ENCODE data around the gene FBXO41. TPM values are rescaled to one million over a fixed set of nuclear protein-coding genes. Genes with fewer than 3 reads are reported as not detected.
"Not testable (repeated sequence)": the region's sequence is repeated elsewhere in the genome, so short reads cannot be mapped to it uniquely, and the experiment has no call there.

The FBXO41 gene
- total RNA-seq, 1 donor from 2014 or later: 0.34 TPM

GRCh38 chr2:73286134-73286655 lies 1.9 kb upstream of the FBXO41 start:
- no peak for DNase-seq

GRCh38 chr2:73285159-73285739 lies 971 bp upstream of the FBXO41 start:
- no peak for DNase-seq

- no peak for DNase-seq
Observed at GRCh38 chr2:73283545-73284295, 558 bp downstream of the FBXO41 start.

- DNase-seq: no peak
Observed at GRCh38 chr2:73282924-73283544, 1.2 kb downstream of the FBXO41 start.

- no peak for DNase-seq
Observed at GRCh38 chr2:73281244-73281643, 3.0 kb downstream of the FBXO41 start.

- DNase-seq: no peak
Observed at GRCh38 chr2:73279852-73280251, 4.4 kb downstream of the FBXO41 start.

- DNase-seq: no peak
Observed at GRCh38 chr2:73272270-73272669, 12.0 kb downstream of the FBXO41 start.

- DNase-seq: no peak
Observed at GRCh38 chr2:73269686-73270465, 14.4 kb downstream of the FBXO41 start.

GRCh38 chr2:73268830-73269685 lies 15.2 kb downstream of the FBXO41 start:
- DNase-seq: peak; percentile 33

- no peak for DNase-seq
Observed at GRCh38 chr2:73268366-73268829, 15.9 kb downstream of the FBXO41 start.

- no peak for DNase-seq
Observed at GRCh38 chr2:73267008-73267407, 17.3 kb downstream of the FBXO41 start.

- DNase-seq: no peak
Observed at GRCh38 chr2:73266061-73266901, 18.0 kb downstream of the FBXO41 start.

GRCh38 chr2:73265298-73266060 lies 18.8 kb downstream of the FBXO41 start:
- DNase-seq: no peak

- DNase-seq: no peak
Observed at GRCh38 chr2:73264783-73265182, 19.5 kb downstream of the FBXO41 start.

GRCh38 chr2:73264332-73264606 lies 20.0 kb downstream of the FBXO41 start:
- DNase-seq: no peak

- no peak for DNase-seq
Observed at GRCh38 chr2:73263540-73264331, 20.5 kb downstream of the FBXO41 start.

GRCh38 chr2:73262691-73263429 lies 21.4 kb downstream of the FBXO41 start:
- not testable (repeated sequence) for DNase-seq

GRCh38 chr2:73262108-73262651 lies 22.1 kb downstream of the FBXO41 start:
- no peak for DNase-seq
